Activated gamma-delta T cell (primary cell): ENCODE data around the gene TOMM7.
"Not testable (repeated sequence)": the region's sequence is repeated elsewhere in the genome, so short reads cannot be mapped to it uniquely, and the experiment has no call there.

Experiments used
- DNase-seq: peaks from one replicate; lab custom pipeline; 2025; lab: John Stamatoyannopoulos, UW

Gene TOMM7

DNA sequence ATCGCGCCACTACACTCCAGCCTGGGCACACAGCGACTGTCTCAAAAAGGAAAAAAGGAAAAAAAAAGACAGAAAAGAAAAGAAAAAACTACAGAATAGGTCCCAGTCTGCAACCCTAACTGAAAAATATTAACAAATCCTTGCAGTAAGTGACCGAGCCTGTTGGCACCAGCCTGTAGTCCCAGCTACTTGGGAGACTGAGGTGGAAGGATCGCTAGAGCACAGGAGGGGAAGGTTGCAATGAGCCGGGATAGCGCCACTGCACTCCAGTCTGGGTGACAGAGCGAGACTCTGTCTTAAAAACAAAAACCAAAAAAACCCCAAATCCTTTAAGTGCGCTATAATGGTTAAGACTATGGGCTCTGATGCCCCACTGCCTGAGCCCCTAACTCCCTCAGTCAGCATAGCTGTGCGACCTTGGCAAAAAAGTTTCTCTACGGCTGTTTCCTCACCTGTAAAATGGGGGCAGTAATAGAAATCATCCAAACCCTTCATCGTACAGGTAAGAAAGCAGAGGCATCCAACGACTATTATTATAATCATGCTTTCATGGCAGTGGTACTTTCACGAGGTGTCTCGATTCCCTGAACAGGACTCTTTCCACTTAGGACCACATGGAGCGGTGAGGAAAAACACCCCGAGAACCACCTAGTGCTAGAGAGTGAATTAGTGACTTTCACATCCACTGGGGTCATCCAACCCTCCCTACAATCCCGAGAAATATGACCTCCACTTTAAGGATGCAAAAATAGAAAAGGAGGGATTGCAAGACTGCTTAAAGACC, 755 bp downstream of the TOMM7 start:
- DNase-seq: no peak

- DNase-seq: no peak
Observed at GRCh38 chr7:22819476-22819875, 3.2 kb downstream of the TOMM7 start.

- no peak for DNase-seq
Observed at GRCh38 chr7:22814261-22815208, 8.1 kb downstream of the TOMM7 start.

GRCh38 chr7:22812353-22812752, 10.3 kb downstream of the TOMM7 start:
- no peak for DNase-seq

GRCh38 chr7:22811746-22812280, 10.8 kb downstream of the TOMM7 start:
- no peak for DNase-seq

GRCh38 chr7:22810843-22811242, 11.8 kb downstream of the TOMM7 start:
- DNase-seq: no peak

DNA sequence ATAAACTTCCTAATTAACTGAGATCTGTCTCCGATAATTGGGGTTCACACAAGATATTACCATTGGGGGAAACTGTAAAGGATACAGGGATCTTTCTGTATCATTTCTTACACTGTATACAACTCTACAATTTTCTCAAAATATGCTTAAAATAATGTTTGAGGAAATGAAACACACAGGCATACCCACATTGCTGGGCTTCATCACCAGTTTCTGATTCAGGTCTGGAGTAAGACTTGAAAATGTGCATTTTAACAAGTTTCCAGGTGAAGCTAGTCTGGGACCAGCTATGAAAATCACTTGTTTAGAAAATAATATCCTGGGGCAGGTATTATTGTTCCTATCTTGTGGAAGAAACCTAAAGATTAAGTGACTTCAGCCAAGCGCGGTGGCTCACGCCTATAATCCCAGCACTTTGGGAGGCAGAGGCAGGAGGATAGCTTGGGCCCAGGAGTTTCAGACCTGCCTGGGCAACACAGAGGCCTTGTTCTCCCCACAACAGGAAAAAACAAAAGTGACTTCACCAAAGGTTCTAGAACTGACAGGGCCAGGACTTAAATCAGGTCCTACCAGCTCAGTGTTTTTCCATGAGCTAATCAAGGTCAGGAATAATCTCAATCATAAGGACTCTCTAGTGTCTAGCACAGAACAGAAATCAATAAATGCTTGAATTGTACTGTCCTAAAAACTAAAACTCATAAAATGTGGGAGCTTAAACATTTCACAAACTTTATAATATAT, 12.6 kb downstream of the TOMM7 start:
- no peak for DNase-seq

DNA sequence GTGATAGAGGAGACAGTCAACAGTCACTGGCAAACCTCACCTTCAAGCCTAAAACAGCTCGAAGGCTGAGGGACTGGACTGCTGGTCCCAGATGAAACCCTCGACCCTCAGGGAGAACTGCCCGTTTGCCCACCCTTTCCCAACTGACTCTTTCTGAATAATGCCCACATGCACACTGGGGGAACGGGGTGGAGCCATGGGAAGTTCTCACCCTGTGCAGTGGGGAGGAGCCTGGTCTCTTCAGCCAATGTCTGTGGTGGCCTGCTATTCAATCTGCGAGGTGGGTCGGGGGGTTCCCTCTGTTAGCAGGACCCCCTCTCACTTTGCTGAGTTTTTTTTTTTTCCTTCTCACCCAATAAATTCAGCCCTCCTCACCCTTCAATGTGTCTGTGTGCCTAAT, 14.5 kb downstream of the TOMM7 start:
- no peak for DNase-seq

- DNase-seq: no peak
Observed at GRCh38 chr7:22806752-22807151, 15.9 kb downstream of the TOMM7 start.

- DNase-seq: no peak
Observed at GRCh38 chr7:22805227-22805626, 17.4 kb downstream of the TOMM7 start.

- not testable (repeated sequence) for DNase-seq
Observed at GRCh38 chr7:22802831-22803230, 19.8 kb downstream of the TOMM7 start.

- DNase-seq: no peak
Observed at GRCh38 chr7:22802426-22802825, 20.2 kb downstream of the TOMM7 start.

DNA sequence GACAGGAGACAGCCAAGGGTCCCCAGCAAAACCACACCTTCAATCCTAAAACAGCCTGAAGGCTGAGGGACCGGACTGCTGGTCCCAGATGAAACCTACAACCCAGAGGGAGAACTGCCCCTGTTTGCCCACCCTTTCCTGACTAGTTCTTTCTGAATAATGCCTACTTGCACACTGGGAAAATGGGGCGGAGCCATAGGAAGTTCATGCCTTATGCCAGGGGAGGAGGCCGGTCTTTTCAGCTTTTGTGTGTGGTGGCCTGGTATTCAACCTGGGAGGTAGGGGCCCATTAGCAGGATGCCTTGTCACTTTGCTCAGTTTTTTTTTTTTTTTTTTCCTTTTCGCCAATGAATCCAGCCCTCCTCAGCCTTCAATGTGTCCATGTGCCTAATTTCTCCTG, 20.7 kb downstream of the TOMM7 start:
- DNase-seq: no peak

GRCh38 chr7:22799633-22800032, 23.0 kb downstream of the TOMM7 start:
- no peak for DNase-seq

- DNase-seq: no peak
Observed at GRCh38 chr7:22793593-22794462, 28.8 kb downstream of the TOMM7 start.

DNA sequence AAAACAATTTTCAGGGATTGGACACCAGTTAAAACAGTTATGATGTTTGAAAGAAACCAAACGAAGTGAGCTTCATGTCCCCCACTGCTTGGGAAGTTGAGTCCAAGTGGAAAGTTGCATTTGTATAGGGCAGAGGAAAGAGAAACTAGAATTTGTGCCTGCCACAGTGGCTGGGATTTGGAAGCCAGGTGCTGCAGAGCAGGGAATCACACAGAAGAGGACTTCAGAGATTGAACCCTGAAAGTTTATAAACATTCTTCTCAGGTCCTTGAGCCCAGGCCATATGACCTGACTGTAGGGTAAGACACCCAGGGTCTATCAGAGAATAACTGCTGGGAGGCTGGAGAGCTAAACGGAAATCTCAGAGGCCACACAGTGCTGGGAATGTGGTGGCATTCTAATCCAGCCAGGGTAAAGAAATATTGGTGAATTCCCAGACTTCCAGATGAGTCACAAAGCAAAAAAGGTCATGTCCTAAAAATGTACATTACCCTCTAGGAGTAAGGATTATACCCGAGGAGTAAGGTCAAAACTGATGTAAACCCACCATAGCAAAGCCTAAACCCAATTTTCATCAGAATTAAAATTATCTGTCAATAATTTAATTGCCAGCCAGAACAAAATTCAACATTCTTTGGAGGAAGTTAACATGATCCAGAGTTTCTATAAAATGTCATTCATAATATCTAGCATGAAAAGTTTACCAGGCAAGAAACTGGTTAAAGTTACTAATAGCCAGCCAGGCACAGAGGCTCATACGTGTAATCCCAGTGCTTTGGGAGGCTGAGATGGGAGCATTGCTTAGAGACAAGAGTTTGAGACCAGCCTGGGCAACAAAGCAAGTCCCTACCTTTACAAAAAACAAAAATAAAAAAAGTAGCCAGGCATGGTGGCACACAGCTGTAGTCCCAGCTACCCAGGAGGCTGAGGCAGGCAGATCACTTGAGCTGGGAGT, 31.2 kb downstream of the TOMM7 start:
- DNase-seq: no peak

- not testable (repeated sequence) for DNase-seq
Observed at GRCh38 chr7:22790640-22791039, 32.0 kb downstream of the TOMM7 start.

DNA sequence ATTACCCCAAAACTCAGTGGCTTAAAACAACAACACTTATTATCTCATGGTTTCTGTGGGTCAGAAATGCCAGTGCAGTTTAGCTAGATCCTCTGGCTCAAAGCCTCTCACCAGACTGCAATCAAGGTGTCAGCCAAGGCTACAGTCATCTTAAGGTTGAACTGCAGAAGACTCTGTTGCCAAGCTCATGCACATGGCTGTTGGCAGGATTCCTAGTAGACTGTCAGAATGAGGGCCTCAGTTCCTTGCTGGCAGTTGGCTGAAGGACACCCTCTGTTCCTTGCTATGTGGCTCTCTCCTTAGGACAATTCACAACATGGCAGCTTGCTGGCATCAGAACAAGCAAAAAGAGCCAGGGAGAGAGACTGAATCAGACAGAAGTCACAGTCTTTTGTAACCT, 34.7 kb downstream of the TOMM7 start:
- DNase-seq: no peak

- no peak for DNase-seq
Observed at GRCh38 chr7:22786290-22786932, 36.2 kb downstream of the TOMM7 start.
